T-helper 1 cell treated with Interleukin-12 subunit alpha and Interleukin-12 subunit beta and Interleukin-4 antibody, amounts not matched to agents 30 μg/mL and 1 μg/mL, for 36 hours (primary cell): ENCODE measurements around the gene PREX1.
"Not testable (repeated sequence)": the region's sequence is repeated elsewhere in the genome, so short reads cannot be mapped to it uniquely, and the experiment has no call there.

ENCODE experiments used
- H3K27ac Mint-ChIP-seq: one replicate; pipeline ENCODE4 v1.8.0; 2021; ENCODE audit warnings: mild to moderate bottlenecking, mixed read lengths
- H3K27me3 Mint-ChIP-seq: one replicate; pipeline ENCODE4 v1.8.0; 2021; ENCODE audit warnings: low read depth, mixed read lengths
- H3K36me3 Mint-ChIP-seq: one replicate; pipeline ENCODE4 v1.8.0; 2021; ENCODE audit warnings: low read depth, mixed read lengths
- H3K4me1 Mint-ChIP-seq: one replicate; pipeline ENCODE4 v1.8.0; 2021; ENCODE audit warnings: low read depth, mixed read lengths
- H3K4me3 Mint-ChIP-seq: one replicate; pipeline ENCODE4 v1.8.0; 2021; ENCODE audit warnings: mild to moderate bottlenecking, moderate library complexity, mixed read lengths
- H3K9me3 Mint-ChIP-seq: one replicate; pipeline ENCODE4 v1.8.0; 2021; ENCODE audit warnings: mixed read lengths

PREX1 gene

DNA sequence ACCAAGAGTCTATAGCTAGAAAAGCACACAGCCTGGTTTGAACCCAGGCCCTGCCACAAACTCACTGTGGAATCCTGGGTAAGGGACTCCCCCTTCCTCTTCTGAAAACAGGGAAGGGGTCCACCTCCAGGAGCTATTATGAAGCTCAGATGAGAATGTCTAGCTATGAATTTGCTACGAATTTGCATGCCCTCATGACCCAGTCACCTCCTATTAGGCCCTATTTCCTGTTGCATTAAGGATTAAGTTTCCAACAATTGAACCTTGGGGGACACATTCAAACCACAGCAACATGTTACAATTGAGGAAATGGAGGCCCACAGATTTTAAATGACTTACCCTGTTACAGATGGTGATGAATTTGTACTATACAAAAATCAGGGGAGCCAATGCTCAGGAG is 46.2 kb downstream of the PREX1 start:
- H3K9me3 Mint-ChIP-seq: peaks cover 9% of the 10 kb centered on the region
- no peaks in the 10 kb centered on the region for H3K27me3 Mint-ChIP-seq
- H3K4me1 Mint-ChIP-seq: peaks cover 39% of the 10 kb centered on the region
- peaks cover 31% of the 10 kb centered on the region for H3K36me3 Mint-ChIP-seq
- H3K27ac Mint-ChIP-seq: no peak overlapping the region
- no peak overlapping the region for H3K4me3 Mint-ChIP-seq

DNA sequence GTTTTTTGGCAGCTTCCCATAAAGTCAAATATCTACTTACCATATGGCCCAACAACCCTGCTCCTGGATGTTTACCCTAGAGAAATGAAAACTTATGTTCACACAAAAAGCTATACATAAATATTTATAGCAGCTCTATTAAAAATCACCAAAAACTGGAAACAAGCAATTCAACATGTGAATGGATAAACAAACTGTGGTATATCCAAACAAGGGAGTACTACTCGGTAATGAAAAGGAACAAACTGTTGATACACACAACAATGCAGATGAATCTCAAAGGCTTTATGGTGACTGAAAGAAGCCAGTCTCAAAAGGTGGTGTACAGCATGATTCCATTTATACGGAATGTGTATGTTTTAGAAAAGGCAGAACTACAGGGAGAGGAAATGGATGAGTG is 48.4 kb downstream of the PREX1 start:
- Mint-ChIP-seq H3K27ac (no peak overlapping the region), H3K9me3 (peaks cover 20% of the 10 kb centered on the region), H3K36me3 (peaks cover 36% of the 10 kb centered on the region), H3K27me3 (no peaks in the 10 kb centered on the region), H3K4me1 (peaks cover 29% of the 10 kb centered on the region), H3K4me3 (no peak overlapping the region)

DNA sequence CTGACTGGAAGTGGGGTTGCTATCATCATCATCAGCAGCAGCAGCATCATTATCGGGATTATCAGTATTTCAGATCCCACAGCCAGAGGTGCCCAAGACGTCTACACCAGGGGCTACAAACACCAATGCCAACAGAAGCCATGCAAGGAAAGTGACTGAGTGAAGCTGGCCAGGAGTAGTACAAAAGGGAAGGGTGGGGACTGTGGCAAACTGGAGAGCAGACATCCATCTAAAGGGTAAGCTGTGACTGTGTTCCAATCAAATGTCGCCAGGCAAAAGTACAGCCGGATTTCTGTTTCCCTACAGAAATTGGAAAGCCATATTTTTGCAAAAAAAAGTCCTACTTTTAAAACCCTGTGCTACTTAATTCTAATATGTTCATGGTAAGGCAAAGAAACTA is 50.0 kb downstream of the PREX1 start:
- Mint-ChIP-seq H3K27me3 (no peaks in the 10 kb centered on the region), H3K9me3 (peaks cover 20% of the 10 kb centered on the region), H3K4me1 (peaks cover 41% of the 10 kb centered on the region), H3K36me3 (peaks cover 42% of the 10 kb centered on the region), H3K4me3 (no peak overlapping the region), H3K27ac (no peak overlapping the region)

DNA sequence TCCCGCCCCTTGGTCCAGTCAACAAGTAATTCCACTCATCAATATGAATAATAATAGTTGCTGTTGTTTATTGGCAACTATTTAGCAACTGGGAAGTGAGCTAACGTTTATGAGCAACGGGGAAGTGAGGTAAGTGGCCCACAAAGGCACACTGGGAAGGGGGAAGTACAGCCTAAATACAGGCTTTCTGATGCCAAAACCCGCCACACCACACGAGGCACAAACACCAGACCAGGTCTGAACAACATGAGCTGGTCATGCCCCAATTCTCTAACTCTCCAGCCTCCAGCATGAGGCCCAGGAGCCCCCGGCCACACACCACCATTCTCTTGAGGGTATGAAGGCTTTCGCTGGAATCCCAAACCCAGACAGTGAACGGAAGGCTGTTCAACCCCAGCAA is 50.8 kb downstream of the PREX1 start:
- Mint-ChIP-seq H3K4me1 (peaks cover 45% of the 10 kb centered on the region), H3K27me3 (no peaks in the 10 kb centered on the region), H3K27ac (peak overlapping the region; percentile 45)

DNA sequence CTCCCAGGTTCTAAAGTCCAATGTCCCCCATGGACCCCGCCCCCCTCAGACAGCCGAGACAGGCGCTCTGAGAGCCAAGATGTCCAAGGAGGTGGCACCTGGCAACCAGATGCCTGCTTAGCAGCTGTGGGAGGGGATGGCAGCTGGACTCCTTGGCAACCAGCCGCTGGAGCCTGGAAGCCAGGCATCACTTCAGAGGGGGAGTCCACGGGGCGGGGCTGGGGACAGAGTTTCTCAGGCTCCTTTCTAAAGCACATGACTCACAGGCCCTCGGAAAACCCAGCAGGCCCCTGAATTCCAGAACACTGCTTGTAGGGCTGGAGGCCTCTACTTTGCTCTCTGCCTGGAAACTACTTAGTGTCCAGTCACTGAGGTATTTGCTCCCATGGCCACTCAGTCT is 51.5 kb downstream of the PREX1 start:
- H3K36me3 Mint-ChIP-seq: peaks cover 39% of the 10 kb centered on the region
- H3K9me3 Mint-ChIP-seq: peaks cover 20% of the 10 kb centered on the region
- H3K4me1 Mint-ChIP-seq: peaks cover 41% of the 10 kb centered on the region
- H3K27ac Mint-ChIP-seq: no peak overlapping the region
- H3K4me3 Mint-ChIP-seq: no peak overlapping the region
- no peaks in the 10 kb centered on the region for H3K27me3 Mint-ChIP-seq

More for the DNA sequence above, 50.8 kb downstream of the PREX1 start:
- H3K9me3 Mint-ChIP-seq: peaks cover 20% of the 10 kb centered on the region
- H3K4me3 Mint-ChIP-seq: no peak overlapping the region
- peaks cover 42% of the 10 kb centered on the region for H3K36me3 Mint-ChIP-seq

DNA sequence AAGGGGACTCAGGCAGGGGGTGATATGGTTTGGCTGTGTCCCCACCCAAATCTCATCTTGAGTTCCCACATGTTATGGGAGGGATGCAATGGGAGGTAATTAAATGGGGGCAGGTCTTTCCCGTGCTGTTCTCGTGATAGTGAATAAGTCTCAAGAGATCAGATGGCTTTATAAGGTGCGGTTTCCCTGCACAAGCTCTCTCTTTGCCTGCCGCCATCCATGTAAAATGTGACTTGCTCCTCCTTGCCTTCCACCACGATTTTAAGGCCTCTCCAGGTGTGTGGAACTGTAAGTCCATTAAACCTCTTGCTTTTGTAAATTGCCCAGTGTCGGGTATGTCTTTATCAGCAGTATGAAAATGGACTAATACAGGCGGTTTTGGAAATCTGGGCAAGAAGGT is 52.3 kb downstream of the PREX1 start:
- peaks cover 20% of the 10 kb centered on the region for H3K9me3 Mint-ChIP-seq
- H3K4me3 Mint-ChIP-seq, H3K27ac Mint-ChIP-seq: not testable (repeated sequence)

GRCh38 chr20:48774696-48775095 is 53.1 kb downstream of the PREX1 start:
- no peak overlapping the region for H3K27ac Mint-ChIP-seq
- H3K4me3 Mint-ChIP-seq: no peak overlapping the region
- H3K4me1 Mint-ChIP-seq: peaks cover 41% of the 10 kb centered on the region
- peaks cover 37% of the 10 kb centered on the region for H3K36me3 Mint-ChIP-seq
- no peaks in the 10 kb centered on the region for H3K27me3 Mint-ChIP-seq
- H3K9me3 Mint-ChIP-seq: peaks cover 19% of the 10 kb centered on the region

More for the DNA sequence above, 52.3 kb downstream of the PREX1 start:
- H3K27me3 Mint-ChIP-seq: not testable (repeated sequence)
- H3K36me3 Mint-ChIP-seq: peaks cover 35% of the 10 kb centered on the region
- peaks cover 38% of the 10 kb centered on the region for H3K4me1 Mint-ChIP-seq

GRCh38 chr20:48773837-48774418 is 53.9 kb downstream of the PREX1 start:
- peak overlapping the region; percentile 53 for H3K27ac Mint-ChIP-seq
- peaks cover 43% of the 10 kb centered on the region for H3K4me1 Mint-ChIP-seq
- peaks cover 15% of the 10 kb centered on the region for H3K9me3 Mint-ChIP-seq
- no peaks in the 10 kb centered on the region for H3K27me3 Mint-ChIP-seq
- peaks cover 35% of the 10 kb centered on the region for H3K36me3 Mint-ChIP-seq
- H3K4me3 Mint-ChIP-seq: peak overlapping the region; percentile 33

GRCh38 chr20:48772183-48772976 is 55.4 kb downstream of the PREX1 start:
- peaks cover 11% of the 10 kb centered on the region for H3K9me3 Mint-ChIP-seq
- peaks cover 54% of the 10 kb centered on the region for H3K4me1 Mint-ChIP-seq
- peaks cover 34% of the 10 kb centered on the region for H3K36me3 Mint-ChIP-seq
- peak overlapping the region; percentile 42 for H3K27ac Mint-ChIP-seq
- no peaks in the 10 kb centered on the region for H3K27me3 Mint-ChIP-seq
- H3K4me3 Mint-ChIP-seq: no peak overlapping the region

DNA sequence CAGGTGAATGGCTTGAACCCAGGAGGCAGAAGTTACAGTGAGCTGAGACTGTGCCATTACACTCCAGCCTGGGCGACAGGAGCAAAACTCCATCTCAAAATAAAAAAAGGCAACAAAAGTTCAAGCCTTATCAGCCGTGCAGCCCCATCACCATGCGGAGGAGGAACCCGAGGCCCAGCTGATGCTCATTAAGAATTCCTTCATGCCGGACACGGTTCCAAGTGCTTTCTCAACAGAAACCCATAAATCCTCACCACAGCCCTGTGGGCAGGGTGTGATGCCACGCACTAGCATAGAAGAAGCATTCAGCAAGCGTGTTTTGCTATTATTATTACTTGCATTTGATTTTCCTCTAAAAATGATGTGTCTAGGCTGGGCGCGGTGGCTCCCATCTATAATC is 56.3 kb downstream of the PREX1 start:
- Mint-ChIP-seq H3K36me3 (peaks cover 26% of the 10 kb centered on the region), H3K4me3 (no peak overlapping the region), H3K27ac (no peak overlapping the region), H3K27me3 (no peaks in the 10 kb centered on the region), H3K9me3 (peaks cover 11% of the 10 kb centered on the region), H3K4me1 (peaks cover 53% of the 10 kb centered on the region)

GRCh38 chr20:48770700-48771442 is 56.9 kb downstream of the PREX1 start:
- Mint-ChIP-seq H3K9me3 (peaks cover 10% of the 10 kb centered on the region), H3K4me3 (no peak overlapping the region), H3K27me3 (no peaks in the 10 kb centered on the region), H3K4me1 (peaks cover 56% of the 10 kb centered on the region), H3K27ac (peak overlapping the region; percentile 87), H3K36me3 (peaks cover 26% of the 10 kb centered on the region)

DNA sequence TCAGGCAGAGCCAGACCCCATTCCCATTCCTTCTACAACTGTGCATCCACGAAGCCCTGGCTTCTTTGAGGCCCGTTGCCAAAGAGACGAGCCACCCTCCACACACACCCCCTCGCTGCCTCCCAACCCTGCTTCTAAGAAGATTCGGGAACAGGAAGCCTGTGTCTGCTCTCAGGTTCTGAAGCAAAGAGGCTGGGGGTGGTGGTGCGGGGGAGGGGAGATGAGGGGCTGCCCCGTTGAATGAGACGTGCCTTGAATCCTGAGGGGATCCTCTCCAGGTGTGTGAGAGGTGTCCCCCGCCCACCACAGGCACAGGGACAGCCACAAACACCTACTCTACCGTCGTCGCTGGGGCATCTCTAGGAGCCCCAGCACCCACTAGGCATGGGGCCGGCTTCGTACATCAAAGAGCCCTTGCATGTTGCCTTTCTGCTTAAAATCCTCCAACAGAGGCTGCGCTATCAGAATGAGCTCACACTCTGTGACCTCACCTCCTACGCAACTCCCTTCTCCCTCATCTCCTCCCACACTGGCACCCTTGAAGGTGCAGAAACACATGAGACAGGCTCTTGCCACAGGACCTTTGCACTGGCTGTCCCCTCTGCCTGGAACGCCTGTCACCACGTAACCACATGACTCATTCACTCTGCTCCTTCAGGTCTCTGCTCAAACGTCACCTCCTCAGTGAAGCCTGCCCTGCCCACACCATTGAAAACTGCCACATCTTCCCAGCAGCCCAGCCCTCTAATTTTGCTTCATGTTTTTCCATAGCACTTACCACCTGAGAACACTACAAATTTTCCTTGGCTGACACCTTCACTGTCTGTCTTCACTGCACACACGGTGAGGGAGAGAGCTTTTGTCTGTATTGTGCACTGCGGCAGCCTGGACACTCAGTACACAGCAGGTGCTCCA is 58.5 kb downstream of the PREX1 start:
- H3K4me3 Mint-ChIP-seq: peak overlapping the region; percentile 72
- peak overlapping the region; percentile 87 for H3K27ac Mint-ChIP-seq
- H3K36me3 Mint-ChIP-seq: peaks cover 24% of the 10 kb centered on the region
- H3K9me3 Mint-ChIP-seq: no peaks in the 10 kb centered on the region
- no peaks in the 10 kb centered on the region for H3K27me3 Mint-ChIP-seq
- peaks cover 62% of the 10 kb centered on the region for H3K4me1 Mint-ChIP-seq

GRCh38 chr20:48766961-48767960 is 60.5 kb downstream of the PREX1 start:
- H3K4me3 Mint-ChIP-seq: peak overlapping the region; percentile 7
- peaks cover 56% of the 10 kb centered on the region for H3K4me1 Mint-ChIP-seq
- H3K9me3 Mint-ChIP-seq: no peaks in the 10 kb centered on the region
- peaks cover 28% of the 10 kb centered on the region for H3K36me3 Mint-ChIP-seq
- H3K27ac Mint-ChIP-seq: peak overlapping the region; percentile 87
- no peaks in the 10 kb centered on the region for H3K27me3 Mint-ChIP-seq
